ENCODE data around the gene TM4SF1. TPM values are rescaled to one million over a fixed set of nuclear protein-coding genes. Genes with fewer than 3 reads are reported as not detected.
"Not testable (repeated sequence)": the region's sequence is repeated elsewhere in the genome, so short reads cannot be mapped to it uniquely, and the experiment has no call there.

Gene TM4SF1
- total RNA-seq, 2 experiments from 2014 or later, result not detected

GRCh38 chr3:149388531-149389417 lies 11.3 kb upstream of the TM4SF1 start:
- H3K9me3 Mint-ChIP-seq, result no peaks in the 10 kb centered on the region
- DNase-seq (no peak), ATAC-seq (ENCODE audit: low read depth) (no peak)
- peaks cover 6% of the 10 kb centered on the region for H3K27me3 Mint-ChIP-seq
- no peak overlapping the region for H3K4me3 Mint-ChIP-seq
- POLR2A ChIA-PET, result no interaction called here
- no peaks in the 10 kb centered on the region for H3K36me3 Mint-ChIP-seq
- no peak overlapping the region for H3K27ac Mint-ChIP-seq
- H3K4me1 Mint-ChIP-seq, result peaks cover 3% of the 10 kb centered on the region

GRCh38 chr3:149388001-149388440 lies 10.6 kb upstream of the TM4SF1 start:
- Mint-ChIP-seq H3K27ac (no peak overlapping the region), H3K9me3 (no peaks in the 10 kb centered on the region), H3K36me3 (no peaks in the 10 kb centered on the region), H3K4me1 (peaks cover 3% of the 10 kb centered on the region), H3K27me3 (peaks cover 7% of the 10 kb centered on the region), H3K4me3 (no peak overlapping the region)
- no peak for ATAC-seq (ENCODE audit: low read depth)
- POLR2A ChIA-PET, result no interaction called here
- no peak for DNase-seq

GRCh38 chr3:149386299-149386606 lies 8.8 kb upstream of the TM4SF1 start:
- H3K9me3 Mint-ChIP-seq, result no peaks in the 10 kb centered on the region
- H3K4me3 Mint-ChIP-seq, result no peak overlapping the region
- ATAC-seq (ENCODE audit: low read depth), result no peak
- peaks cover 3% of the 10 kb centered on the region for H3K4me1 Mint-ChIP-seq
- DNase-seq, result no peak
- H3K27ac Mint-ChIP-seq, result no peak overlapping the region
- POLR2A ChIA-PET, result no interaction called here
- H3K27me3 Mint-ChIP-seq, result peaks cover 10% of the 10 kb centered on the region
- H3K36me3 Mint-ChIP-seq, result no peaks in the 10 kb centered on the region

GRCh38 chr3:149385617-149386298 lies 8.3 kb upstream of the TM4SF1 start:
- peaks cover 3% of the 10 kb centered on the region for H3K4me1 Mint-ChIP-seq
- DNase-seq (no peak), ATAC-seq (ENCODE audit: low read depth) (no peak)
- no peaks in the 10 kb centered on the region for H3K9me3 Mint-ChIP-seq
- no peak overlapping the region for H3K4me3 Mint-ChIP-seq
- H3K27ac Mint-ChIP-seq, result no peak overlapping the region
- no peaks in the 10 kb centered on the region for H3K36me3 Mint-ChIP-seq
- peaks cover 10% of the 10 kb centered on the region for H3K27me3 Mint-ChIP-seq
- POLR2A ChIA-PET, result no interaction called here

GRCh38 chr3:149384911-149385321 lies 7.5 kb upstream of the TM4SF1 start:
- Mint-ChIP-seq H3K4me1 (peaks cover 3% of the 10 kb centered on the region), H3K27ac (no peak overlapping the region), H3K4me3 (no peak overlapping the region), H3K27me3 (peaks cover 10% of the 10 kb centered on the region), H3K36me3 (no peaks in the 10 kb centered on the region), H3K9me3 (no peaks in the 10 kb centered on the region)
- no peak for ATAC-seq (ENCODE audit: low read depth)
- POLR2A ChIA-PET, result no interaction called here
- DNase-seq, result no peak

- H3K27me3 Mint-ChIP-seq, result peaks cover 10% of the 10 kb centered on the region
- no peak overlapping the region for H3K27ac Mint-ChIP-seq
- H3K36me3 Mint-ChIP-seq, result peaks cover 1% of the 10 kb centered on the region
- POLR2A ChIA-PET, result no interaction called here
- H3K4me1 Mint-ChIP-seq, result peaks cover 3% of the 10 kb centered on the region
- ATAC-seq (ENCODE audit: low read depth) (no peak), DNase-seq (no peak)
- no peak overlapping the region for H3K4me3 Mint-ChIP-seq
- no peaks in the 10 kb centered on the region for H3K9me3 Mint-ChIP-seq
These were observed 6.7 kb upstream of the TM4SF1 start for GRCh38 chr3:149384167-149384566.

GRCh38 chr3:149383703-149384102 lies 6.3 kb upstream of the TM4SF1 start:
- no peaks in the 10 kb centered on the region for H3K9me3 Mint-ChIP-seq
- H3K27ac Mint-ChIP-seq, result no peak overlapping the region
- H3K4me3 Mint-ChIP-seq, result no peak overlapping the region
- DNase-seq (no peak), ATAC-seq (ENCODE audit: low read depth) (no peak)
- peaks cover 10% of the 10 kb centered on the region for H3K27me3 Mint-ChIP-seq
- H3K36me3 Mint-ChIP-seq, result peaks cover 1% of the 10 kb centered on the region
- peaks cover 3% of the 10 kb centered on the region for H3K4me1 Mint-ChIP-seq
- POLR2A ChIA-PET, result no interaction called here

GRCh38 chr3:149382518-149382917 lies 5.1 kb upstream of the TM4SF1 start:
- H3K9me3 Mint-ChIP-seq, result no peaks in the 10 kb centered on the region

GRCh38 chr3:149382101-149382467 lies 4.6 kb upstream of the TM4SF1 start:
- Mint-ChIP-seq H3K27ac (no peak overlapping the region), H3K36me3 (peaks cover 1% of the 10 kb centered on the region), H3K9me3 (no peaks in the 10 kb centered on the region), H3K4me1 (peaks cover 3% of the 10 kb centered on the region), H3K27me3 (peaks cover 15% of the 10 kb centered on the region), H3K4me3 (no peak overlapping the region)
- DNase-seq, result no peak
- no peak for ATAC-seq (ENCODE audit: low read depth)
- POLR2A ChIA-PET, result no interaction called here

More at GRCh38 chr3:149382518-149382917, 5.1 kb upstream of the TM4SF1 start:
- no peak overlapping the region for H3K27ac Mint-ChIP-seq
- no peak for ATAC-seq (ENCODE audit: low read depth)
- H3K27me3 Mint-ChIP-seq, result peaks cover 11% of the 10 kb centered on the region
- no peak for DNase-seq
- H3K4me3 Mint-ChIP-seq, result no peak overlapping the region
- POLR2A ChIA-PET, result no interaction called here
- peaks cover 1% of the 10 kb centered on the region for H3K36me3 Mint-ChIP-seq
- peaks cover 3% of the 10 kb centered on the region for H3K4me1 Mint-ChIP-seq

- peaks cover 20% of the 10 kb centered on the region for H3K27me3 Mint-ChIP-seq
- H3K27ac Mint-ChIP-seq, result no peak overlapping the region
- H3K4me3 Mint-ChIP-seq, result no peak overlapping the region
- POLR2A ChIA-PET, result no interaction called here
- H3K36me3 Mint-ChIP-seq, result peaks cover 1% of the 10 kb centered on the region
- ATAC-seq (ENCODE audit: low read depth), result no peak
- peaks cover 3% of the 10 kb centered on the region for H3K4me1 Mint-ChIP-seq
- no peaks in the 10 kb centered on the region for H3K9me3 Mint-ChIP-seq
- DNase-seq, result no peak
These were observed 4.0 kb upstream of the TM4SF1 start for GRCh38 chr3:149381173-149382100.

GRCh38 chr3:149380220-149380619 lies 2.8 kb upstream of the TM4SF1 start:
- POLR2A ChIA-PET; H3K9me3 Mint-ChIP-seq; H3K27ac Mint-ChIP-seq; DNase-seq; ATAC-seq (ENCODE audit: low read depth); H3K4me1 Mint-ChIP-seq; H3K36me3 Mint-ChIP-seq; H3K4me3 Mint-ChIP-seq: not testable (repeated sequence)
- H3K27me3 Mint-ChIP-seq, result peaks cover 17% of the 10 kb centered on the region

- peaks cover 1% of the 10 kb centered on the region for H3K36me3 Mint-ChIP-seq
- H3K27me3 Mint-ChIP-seq, result peaks cover 19% of the 10 kb centered on the region
- H3K4me3 Mint-ChIP-seq, result no peak overlapping the region
- no peaks in the 10 kb centered on the region for H3K4me1 Mint-ChIP-seq
- H3K9me3 Mint-ChIP-seq, result no peaks in the 10 kb centered on the region
- no peak overlapping the region for H3K27ac Mint-ChIP-seq
- POLR2A ChIA-PET, result no interaction called here
- DNase-seq, result no peak
- no peak for ATAC-seq (ENCODE audit: low read depth)
These were observed 1.2 kb upstream of the TM4SF1 start for GRCh38 chr3:149378478-149379309.

All from activated naive CD8-positive, alpha-beta T cell treated with anti-CD3 and anti-CD28 coated beads, Interleukin-2, amount 10 ng/mL, durations not matched to agents 7 days and 5 days (primary cell).